Lung (tissue), 12 donors: ENCODE results near the gene MKI67. TPM values are rescaled to one million over a fixed set of nuclear protein-coding genes. Genes with fewer than 3 reads are reported as not detected.

Experiments
- ATAC-seq: fragments of 200-7000 bp; cut with Tn5 transposase; one replicate; pipeline ENCODE4 v1.9.1; 2020; ENCODE audit warnings: moderate number of reproducible peaks; ENCODE audit not compliant: insufficient read depth, low FRiP score
- DNase-seq, 3 donors: peaks; one replicate each; pipeline ENCODE4 v3.0.0-alpha.2; 2013 to 2017
- H3K27ac ChIP-seq, 2 donors: one replicate each; pipeline ENCODE4 v1.5.1; 2013; ENCODE audit warnings: mild to moderate bottlenecking in 2 of 2, moderate library complexity in 2 of 2, control low read depth in 1 of 2, inconsistent platforms in 1 of 2, low read depth in 1 of 2, low read length in 1 of 2
- H3K27me3 ChIP-seq, 3 donors: one replicate each; pipeline ENCODE4 v1.5.1; 2013; ENCODE audit warnings: low read length in 2 of 3; ENCODE audit not compliant: control insufficient read depth in 3 of 3, insufficient read depth in 3 of 3
- H3K36me3 ChIP-seq, 4 donors: one replicate each; pipeline ENCODE4 v1.5.1; 2013; ENCODE audit warnings: low read length in 4 of 4, mild to moderate bottlenecking in 1 of 4, moderate library complexity in 1 of 4; ENCODE audit not compliant: control insufficient read depth in 4 of 4, insufficient read depth in 4 of 4
- H3K4me1 ChIP-seq, 5 donors: one replicate each; pipeline ENCODE4 v1.5.1; 2013; ENCODE audit warnings: low read length in 5 of 5, mild to moderate bottlenecking in 2 of 5, moderate library complexity in 1 of 5; ENCODE audit not compliant: control insufficient read depth in 5 of 5, insufficient read depth in 5 of 5
- H3K4me3 ChIP-seq: one replicate; pipeline ENCODE4 v1.5.1; 2013; ENCODE audit warnings: mild to moderate bottlenecking, control low read depth, moderate library complexity
- H3K9ac ChIP-seq, 2 donors: one replicate each; pipeline ENCODE4 v1.5.1; 2013; ENCODE audit warnings: low read length in 2 of 2, control low read depth in 1 of 2; ENCODE audit not compliant: insufficient read depth in 1 of 2
- H3K9me3 ChIP-seq, 4 donors: one replicate each; pipeline ENCODE4 v1.5.1; 2013; ENCODE audit warnings: low read length in 3 of 4, mild to moderate bottlenecking in 1 of 4, moderate library complexity in 1 of 4; ENCODE audit not compliant: control insufficient read depth in 4 of 4, insufficient read depth in 3 of 4
- CTCF ChIP-seq: IDR thresholded peaks from 2 replicates; pipeline ENCODE4 v1.5.1; 2012; ENCODE audit warnings: mild to moderate bottlenecking; ENCODE audit errors: control extremely low read depth, extremely low read depth
- WGBS, 2 donors: extraction: QIAGEN DNeasy Blood & Tissue Kit; methylation state at CpG; one replicate each; pipeline ENCODE4 v1.1.7; 2013; 5-methylcytosine and 5-hydroxymethylcytosine counted together
- polyA plus RNA-seq, 2 donors: library from polyadenylated mRNA; stranded (reverse); fragments of 200-250 nt; gene quantifications; one replicate each; pipeline ENCODE4 v1.2.1, GENCODE V29; 2013
- total RNA-seq, 2 donors: library from RNA; depleted of rRNA in 1 of 2; stranded (reverse); fragments of >200 nt in 1 of 2; gene quantifications; one replicate each; pipeline ENCODE4 v1.2.1, GENCODE V29; 2014 to 2021
- donor health status: control.
- donor health status: control.
- donor health status: Bipolar disorder and iron deficiency.
- donor health status: healthy.
- donor health status: DM: yes; HTN: yes; CAD: no.

Gene MKI67
- total and polyA plus RNA-seq, 4 donors, result 1.0 to 8.6 (median 2.1) TPM

GRCh38 chr10:128068398-128069285 is 57.6 kb downstream of the MKI67 start:
- Histone ChIP-seq H3K27me3 (no peaks in the 10 kb centered on the region), H3K9me3 (peaks cover 0 to 6% (median 0%) of the 10 kb centered on the region in 4 donors), H3K27ac (no peak overlapping the region), H3K36me3 (peaks cover 0 to 64% (median 15%) of the 10 kb centered on the region in 4 donors), H3K4me1 (peaks cover 0 to 5% (median 0%) of the 10 kb centered on the region in 5 donors), H3K4me3 (no peak overlapping the region), H3K9ac (no peak overlapping the region)
- 93 to 94% methylated on average over 19 of the region's 19 CpGs for WGBS, 2 donors
- ATAC-seq, result no peak
- no peak for TF ChIP-seq CTCF
- no peak for DNase-seq

GRCh38 chr10:128067691-128068397 is 58.4 kb downstream of the MKI67 start:
- Histone ChIP-seq H3K36me3 (peaks cover 0 to 61% (median 12%) of the 10 kb centered on the region in 4 donors), H3K9me3 (peaks cover 0 to 6% (median 0%) of the 10 kb centered on the region in 4 donors), H3K4me3 (no peak overlapping the region), H3K27me3 (no peaks in the 10 kb centered on the region), H3K4me1 (peaks cover 0 to 13% (median 2%) of the 10 kb centered on the region in 5 donors), H3K9ac (no peak overlapping the region), H3K27ac (no peak overlapping the region)
- ATAC-seq, result no peak
- 94% methylated on average over 25 of the region's 25 CpGs for WGBS, 2 donors
- no peak for DNase-seq
- no peak for TF ChIP-seq CTCF

GRCh38 chr10:128066870-128067382 is 59.3 kb downstream of the MKI67 start:
- H3K9ac ChIP-seq, result no peak overlapping the region
- H3K4me3 ChIP-seq, result no peak overlapping the region
- no peaks in the 10 kb centered on the region for H3K27me3 ChIP-seq
- no peak for DNase-seq
- peaks cover 0 to 20% (median 5%) of the 10 kb centered on the region in 5 donors for H3K4me1 ChIP-seq
- peaks cover 0 to 59% (median 9%) of the 10 kb centered on the region in 4 donors for H3K36me3 ChIP-seq
- H3K27ac ChIP-seq, result no peak overlapping the region
- 87 to 97% methylated on average over 13 of the region's 13 CpGs for WGBS, 2 donors
- peaks cover 0 to 6% (median 0%) of the 10 kb centered on the region in 4 donors for H3K9me3 ChIP-seq
- ATAC-seq, result no peak
- TF ChIP-seq CTCF, result no peak
